A673 (cell line): Measurements from ENCODE around the gene RTBDN.

Experiments
- CTCF ChIP-seq: fragments of 300-800, 200-600 bp; sonication (generic); conservative IDR thresholded peaks from 2 replicates; pipeline ENCODE4 v1.5.1; 2017; ENCODE audit warnings: low read depth, mild to moderate bottlenecking, antibody characterized with exemption, low read length, moderate library complexity, mixed read lengths
- EZH2 ChIP-seq: fragments of 200-600 bp; sonication (generic); IDR thresholded peaks from 2 replicates; pipeline ENCODE4 v1.6.1; 2017; ENCODE audit warnings: borderline replicate concordance, low read depth, mild to moderate bottlenecking, mixed read lengths, antibody characterized with exemption, low read length; ENCODE audit not compliant: poor library complexity, severe bottlenecking

DNA sequence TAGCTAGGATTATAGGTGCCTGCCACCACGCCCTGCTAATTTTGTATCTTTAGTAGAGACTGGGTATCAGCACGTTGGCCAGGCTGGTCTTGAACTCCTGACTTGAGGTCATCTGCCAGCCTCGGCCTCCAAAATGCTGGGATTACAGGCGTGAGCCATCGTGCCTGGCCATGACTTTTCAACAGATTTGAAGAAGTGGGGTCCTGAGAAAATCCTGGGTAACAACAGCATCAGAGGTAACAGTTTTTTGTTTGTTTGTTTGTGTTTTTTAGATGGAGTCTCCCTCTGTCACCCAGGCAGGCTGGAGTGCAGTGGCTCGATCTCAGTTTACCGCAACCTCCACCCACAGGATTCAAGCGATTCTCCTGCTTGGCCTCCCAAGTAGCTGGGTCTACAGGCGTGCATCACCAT, 39.4 kb downstream of the RTBDN start:
- TF ChIP-seq CTCF (no peak), EZH2 (no peak)
